Stomach (tissue), 4 donors: ENCODE data around the gene LHFPL4.

Source experiments
- POLR2A ChIP-seq, 4 donors: fragments of 450-650 bp; IDR thresholded peaks; one replicate each; pipeline ENCODE4 v1.6.1; 2016; ENCODE audit warnings: antibody characterized with exemption in 4 of 4, control low read depth in 2 of 4, mild to moderate bottlenecking in 1 of 4, moderate library complexity in 1 of 4
- POLR2AphosphoS5 ChIP-seq, 3 donors: sonication (generic); formaldehyde crosslinking; IDR thresholded peaks; one replicate each; pipeline ENCODE4 v1.6.1; 2016; ENCODE audit warnings: antibody characterized with exemption in 3 of 3
- TF ChIP-seq, protein P1 (sequence below), 7 experiments: fragments of 450-650 bp in 4 of 7; fragments of 200-600 bp in 3 of 7; sonication (generic) in 3 of 7; IDR thresholded peaks; one replicate each; pipeline ENCODE4 v1.5.1; 2016 to 2019; ENCODE audit warnings: antibody characterized with exemption in 7 of 7, control low read depth in 2 of 7, mild to moderate bottlenecking in 1 of 7

DNA sequence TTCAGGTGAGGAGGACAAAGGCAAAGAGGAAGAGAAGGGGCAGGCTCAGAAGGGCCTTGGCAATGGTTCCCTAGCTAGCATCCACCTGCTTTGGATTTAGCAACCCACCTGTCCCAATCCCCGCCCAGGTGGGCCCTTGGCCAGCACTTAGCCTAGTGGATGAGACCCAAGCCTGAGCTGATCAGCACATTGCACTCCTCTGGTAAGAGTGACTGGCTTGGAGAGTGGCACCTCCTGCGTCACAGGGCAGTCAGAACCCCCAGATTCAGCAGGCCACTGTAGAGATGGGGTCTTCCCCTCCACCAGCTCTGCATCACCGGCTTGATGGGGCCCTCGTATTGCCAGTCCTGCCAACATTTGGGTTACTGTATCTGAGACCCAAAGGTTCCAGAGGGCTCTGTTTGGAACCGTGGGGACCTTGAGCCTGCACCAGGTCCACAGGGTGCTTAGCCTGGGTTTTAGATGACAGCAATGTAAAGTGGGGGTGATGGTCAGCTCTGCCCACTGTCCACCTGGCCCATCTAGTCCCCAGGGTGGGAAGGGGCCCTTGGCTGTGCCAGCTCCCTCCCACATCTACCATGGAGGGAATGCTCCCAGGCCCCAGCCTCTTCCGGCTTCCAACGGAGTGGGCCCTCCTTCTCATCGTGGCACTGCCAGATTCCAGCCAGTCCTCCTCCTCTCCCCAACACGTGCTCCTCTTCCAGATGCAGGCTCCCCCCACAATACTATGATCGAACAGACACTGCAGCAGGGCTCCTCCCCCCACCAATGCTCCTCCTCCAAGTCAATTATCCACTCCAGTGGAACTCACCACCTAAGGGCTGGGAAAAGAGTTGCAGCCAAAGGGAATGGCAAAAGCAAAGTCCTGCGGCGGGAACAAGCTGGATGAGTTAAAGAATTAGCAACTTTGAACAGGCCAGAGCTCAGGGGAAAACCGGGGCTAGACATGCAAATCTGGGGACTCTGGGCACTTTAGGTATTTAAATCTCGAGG, 45.7 kb downstream of the LHFPL4 start:
- TF ChIP-seq POLR2AphosphoS5 (IDR thresholded peaks at IDR 0.05) (no peak), POLR2A (IDR thresholded peaks at IDR 0.05) (no peak)
- TF ChIP-seq, protein P1, sequence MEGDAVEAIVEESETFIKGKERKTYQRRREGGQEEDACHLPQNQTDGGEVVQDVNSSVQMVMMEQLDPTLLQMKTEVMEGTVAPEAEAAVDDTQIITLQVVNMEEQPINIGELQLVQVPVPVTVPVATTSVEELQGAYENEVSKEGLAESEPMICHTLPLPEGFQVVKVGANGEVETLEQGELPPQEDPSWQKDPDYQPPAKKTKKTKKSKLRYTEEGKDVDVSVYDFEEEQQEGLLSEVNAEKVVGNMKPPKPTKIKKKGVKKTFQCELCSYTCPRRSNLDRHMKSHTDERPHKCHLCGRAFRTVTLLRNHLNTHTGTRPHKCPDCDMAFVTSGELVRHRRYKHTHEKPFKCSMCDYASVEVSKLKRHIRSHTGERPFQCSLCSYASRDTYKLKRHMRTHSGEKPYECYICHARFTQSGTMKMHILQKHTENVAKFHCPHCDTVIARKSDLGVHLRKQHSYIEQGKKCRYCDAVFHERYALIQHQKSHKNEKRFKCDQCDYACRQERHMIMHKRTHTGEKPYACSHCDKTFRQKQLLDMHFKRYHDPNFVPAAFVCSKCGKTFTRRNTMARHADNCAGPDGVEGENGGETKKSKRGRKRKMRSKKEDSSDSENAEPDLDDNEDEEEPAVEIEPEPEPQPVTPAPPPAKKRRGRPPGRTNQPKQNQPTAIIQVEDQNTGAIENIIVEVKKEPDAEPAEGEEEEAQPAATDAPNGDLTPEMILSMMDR (IDR thresholded peaks at IDR 0.05), result no peak
